HepG2 (cell line): ENCODE data around the gene FAM83F. TPM values are rescaled to one million over a fixed set of nuclear protein-coding genes. Genes with fewer than 3 reads are reported as not detected.

Experiments
- ATAC-seq: fragments of 200-7000 bp; cut with Tn5 transposase; 3 replicates; pipeline ENCODE4 v1.9.1; 2020; ENCODE audit warnings: mild to moderate bottlenecking, moderate library complexity
- BruUV-seq: library from RNA; stranded (reverse); fragments of 400-500 nt; replicated peaks from 2 replicates; lab custom pipeline; 2021; lab: Mats Ljungman, UMichigan
- CTCF ChIA-PET: fragments of 300-600 bp; formaldehyde crosslinking; extraction: SDS; loops from one replicate; lab custom pipeline; 2021; ENCODE audit warnings: low total read pairs, inconsistent platforms, low intra/inter-chr PET ratio; lab: Yijun Ruan, JAX
- POLR2A ChIA-PET: fragments of 350-600 bp; sonication (Branson Sonifier 250); formaldehyde crosslinking; loops from one replicate; lab custom pipeline; 2020; ENCODE audit warnings: antibody characterized with exemption, inconsistent platforms; lab: Yijun Ruan, JAX
- DNase-seq: peaks from one replicate; pipeline ENCODE4 v3.0.0-alpha.2; 2015; ENCODE audit warnings: low spot score
- FAIRE-seq: peaks from 3 replicates; lab custom pipeline; 2011; peaks lifted over from hg19 to GRCh38; lab: Jason Lieb, UNC
- H2AFZ ChIP-seq: one replicate; pipeline ENCODE4 v1.6.1; 2011; ENCODE audit warnings: low read length, inconsistent platforms
- H3K27ac ChIP-seq: fragments of 300-600 bp; 3 replicates; pipeline ENCODE4 v1.8.0; 2011; ENCODE audit warnings: mixed run types, mild to moderate bottlenecking, mixed read lengths, low read length, inconsistent platforms; ENCODE audit not compliant: insufficient read depth; ENCODE audit errors: extremely low read length
- H3K27me3 ChIP-seq, 2 experiments: fragments of 200-600 bp in 1 of 2; 2 replicates in 1 of 2; 3 replicates in 1 of 2; pipeline versions ENCODE4 v1.6.0 to v1.8.0; 2011; ENCODE audit warnings: low read length in 2 of 2, mild to moderate bottlenecking in 2 of 2, moderate library complexity in 2 of 2, inconsistent platforms in 1 of 2; ENCODE audit not compliant: insufficient read depth in 2 of 2, control insufficient read depth in 1 of 2
- H3K36me3 ChIP-seq, 2 experiments: fragments of 200-600 bp in 1 of 2; replicated peaks in 1 of 2; 2 replicates in 1 of 2; 3 replicates in 1 of 2; pipeline versions ENCODE4 v1.5.1 to v1.8.0; 2011; ENCODE audit warnings: low read length in 2 of 2, inconsistent platforms in 1 of 2; ENCODE audit not compliant: insufficient read depth in 2 of 2, control insufficient read depth in 1 of 2
- H3K4me1 ChIP-seq: 2 replicates; pipeline ENCODE4 v1.5.1; 2012; ENCODE audit warnings: low read length, inconsistent platforms; ENCODE audit not compliant: insufficient read depth
- H3K4me2 ChIP-seq: 2 replicates; pipeline ENCODE4 v1.6.0; 2011; ENCODE audit warnings: low read depth, low read length, inconsistent platforms
- H3K4me3 ChIP-seq, 3 experiments: fragments of 200-600 bp in 1 of 3; sonication (generic), shearing (Covaris generic) in 1 of 3; replicated peaks in 1 of 3; 2 replicates each; pipeline ENCODE4 v1.5.1; 2011 to 2016; ENCODE audit warnings: low read length in 3 of 3, inconsistent platforms in 2 of 3, low read depth in 2 of 3, mild to moderate bottlenecking in 2 of 3, control low read depth in 1 of 3, mixed read lengths in 1 of 3; ENCODE audit not compliant: insufficient read depth in 1 of 3
- H3K79me2 ChIP-seq: one replicate; pipeline ENCODE4 v1.6.1; 2011; ENCODE audit warnings: low read length, inconsistent platforms; ENCODE audit not compliant: insufficient read depth
- H3K9ac ChIP-seq: 2 replicates; pipeline ENCODE4 v1.6.0; 2011; ENCODE audit warnings: mild to moderate bottlenecking, low read depth, low read length, inconsistent platforms; ENCODE audit not compliant: insufficient read depth
- H3K9me3 ChIP-seq: 2 replicates; pipeline ENCODE4 v1.5.1; 2012; ENCODE audit warnings: mild to moderate bottlenecking, low read length
- H4K20me1 ChIP-seq: 2 replicates; pipeline ENCODE4 v1.6.0; 2011; ENCODE audit warnings: inconsistent platforms, mild to moderate bottlenecking, low read length, moderate library complexity; ENCODE audit not compliant: insufficient read depth
- CERS6 ChIP-seq: sonication (generic); formaldehyde crosslinking; IDR thresholded peaks from 2 replicates; pipeline ENCODE4 v1.5.0; 2020; ENCODE audit warnings: missing genetic modification reagents
- NKX3-1 ChIP-seq: sonication (generic); formaldehyde crosslinking; IDR thresholded peaks from 2 replicates; pipeline ENCODE4 v1.5.0; 2020; ENCODE audit warnings: missing genetic modification reagents
- SMC3 ChIP-seq: IDR thresholded peaks from 2 replicates; pipeline ENCODE4 v1.6.1; 2011; ENCODE audit warnings: low read length, improper control_type of control experiment
- TOPORS ChIP-seq: sonication (generic); formaldehyde crosslinking; IDR thresholded peaks from 2 replicates; pipeline ENCODE4 v1.8.0; 2023; ENCODE audit warnings: mild to moderate bottlenecking, missing genetic modification reagents
- XRCC5 ChIP-seq: fragments of 200-400 bp; formaldehyde crosslinking; optimal IDR thresholded peaks from 2 replicates; pipeline ENCODE3; 2017; ENCODE audit warnings: mild to moderate bottlenecking, low read length
- ZBTB7A ChIP-seq: sonication (generic); formaldehyde crosslinking; IDR thresholded peaks from 2 replicates; pipeline ENCODE4 v1.8.0; 2022; ENCODE audit warnings: mild to moderate bottlenecking, missing genetic modification reagents
- ZNF275 ChIP-seq: sonication (generic); formaldehyde crosslinking; IDR thresholded peaks from 2 replicates; pipeline ENCODE4 v1.8.0; 2022; ENCODE audit warnings: missing genetic modification reagents, mild to moderate bottlenecking, inconsistent platforms, borderline replicate concordance
- WGBS: methylation state at CpG from one replicate; pipeline ENCODE4 v1.1.6; 2017; ENCODE audit warnings: low lambda C conversion rate; 5-methylcytosine and 5-hydroxymethylcytosine counted together
- in situ Hi-C: cut with HindIII; loops from 2 replicates; pipeline ENCODE4 v1.10.0; 2017; ENCODE audit warnings: low pct_unique_long_range_greater_than_20kb; ENCODE audit not compliant: extremely low pct_ligation_motif_present
- intact Hi-C: fragments of 100-400 bp; cut with micrococcal nuclease; formaldehyde crosslinking; loops from one replicate; pipeline ENCODE4 v1.10.0; 2022; ENCODE audit not compliant: unreplicated experiment
- polyA plus RNA-seq, 8 experiments: library from polyadenylated mRNA; depleted of rRNA in 3 of 8; stranded (reverse) in 7 of 8; unstranded in 1 of 8; fragments of >200 nt; fragmentation: Illumina TruSeq in 4 of 8; extraction: Trizol in 4 of 8; gene quantifications; 2 replicates each; pipeline versions ENCODE4 v1.2.1 to v1.2.3, GENCODE V29; 2011 to 2016; ENCODE audit warnings: low read depth in 4 of 8, missing spikeins in 1 of 8, mixed read lengths in 1 of 8; ENCODE audit not compliant: insufficient read depth in 1 of 8
- total RNA-seq, 5 experiments: library from RNA; depleted of rRNA; stranded (reverse); fragments of >200 nt; fragmentation: Illumina TruSeq; extraction: Trizol; gene quantifications; 2 replicates each; pipeline ENCODE4 v1.2.3, GENCODE V29; 2016; ENCODE audit warnings: low read depth in 1 of 5

FAM83F gene
- total and polyA plus RNA-seq, 2 of the 13 experiments (the other 11 are each of a cell fraction or from before 2014, with no cell fraction given): not detected

GRCh38 chr22:39959640-39960447, 34.9 kb upstream of the FAM83F start, which contains the start of gene TMA7B:
TMA7B (plus strand) TSS chr22:39960397; CDS start chr22:39964375, 3,978 bp downstream.
- H2AFZ ChIP-seq: no peak within 1 kb of the TSS
- peak; percentile 88 for ATAC-seq
- H3K79me2 ChIP-seq: no peaks in the 10 kb centered on the region
- H3K9me3 ChIP-seq: no peaks in the 10 kb centered on the region
- POLR2A ChIA-PET: no interaction called here
- intact Hi-C loops: no loop called here
- TF ChIP-seq XRCC5 (no peak), SMC3 (0 out of 2 replicates have a peak, but pooled peaks have one; percentile 4)
- no peaks in the 10 kb centered on the region for H4K20me1 ChIP-seq
- CTCF ChIA-PET: no interaction called here
- BruUV-seq: no TSS peak
- no peak for DNase-seq
- peaks cover 6% of the 10 kb centered on the region; the same call in 1 of the 2 replicates for H3K4me1 ChIP-seq
- H3K4me3 ChIP-seq: no peak within 1 kb of the TSS
- H3K27ac ChIP-seq: no peak within 1 kb of the TSS
- no peak within 1 kb of the TSS for H3K9ac ChIP-seq
- WGBS: 11% methylated on average over 13 of the region's 14 CpGs
- FAIRE-seq: no peak
- peaks cover 3 to 21% of the 10 kb centered on the region in 2 experiments; a peak in 3 of 5 replicates for H3K27me3 ChIP-seq
- in situ Hi-C loops: no loop called here
- H3K36me3 ChIP-seq: no peaks in the 10 kb centered on the region
- H3K4me2 ChIP-seq: no peak within 1 kb of the TSS

GRCh38 chr22:39960791-39961746, 33.7 kb upstream of the FAM83F start:
- Histone ChIP-seq H3K4me2 (no peak overlapping the region), H3K4me1 (no peaks in the 10 kb centered on the region), H4K20me1 (no peaks in the 10 kb centered on the region), H3K9me3 (no peaks in the 10 kb centered on the region), H3K27me3 (peaks cover 3 to 21% of the 10 kb centered on the region in 2 experiments; a peak in 3 of 5 replicates), H2AFZ (no peak overlapping the region), H3K4me3 (no peak overlapping the region), H3K27ac (no peak overlapping the region), H3K79me2 (no peaks in the 10 kb centered on the region), H3K36me3 (no peaks in the 10 kb centered on the region), H3K9ac (no peak overlapping the region)
- no peak for ATAC-seq
- FAIRE-seq: no peak
- CTCF ChIA-PET: no interaction called here
- no TSS peak for BruUV-seq
- in situ Hi-C loops: no loop called here
- intact Hi-C loops: no loop called here
- WGBS: 15% methylated on average over 13 of the region's 13 CpGs
- POLR2A ChIA-PET: no interaction called here
- DNase-seq: no peak
- TF ChIP-seq ZBTB7A (CRISPR knock-in tag) (no peak), ZNF275 (CRISPR knock-in tag) (no peak), CERS6 (CRISPR knock-in tag) (no peak), TOPORS (CRISPR knock-in tag) (no peak), NKX3-1 (CRISPR knock-in tag) (no peak)
